A549 (cell line): ENCODE data around the gene HOOK1. TPM values are rescaled to one million over a fixed set of nuclear protein-coding genes. Genes with fewer than 3 reads are reported as not detected.
"Not testable (repeated sequence)": the region's sequence is repeated elsewhere in the genome, so short reads cannot be mapped to it uniquely, and the experiment has no call there.

Experiments used
- ATAC-seq, 2 experiments: fragments of 200-7000 bp in 1 of 2; fragments of >200 bp in 1 of 2; cut with Nextera tagmentation in 1 of 2; cut with Tn5 transposase in 1 of 2; 3 replicates each; pipeline versions ENCODE4 v1.8.0 to v1.9.1; 2018 to 2020; ENCODE audit warnings: mild to moderate bottlenecking in 1 of 2, moderate library complexity in 1 of 2
- CTCF ChIA-PET: fragments of 300-600 bp; sonication (Branson Sonifier 250); formaldehyde crosslinking; extraction: SDS; loops from one replicate; lab custom pipeline; 2021; ENCODE audit warnings: antibody characterized with exemption, inconsistent platforms; lab: Yijun Ruan, JAX
- POLR2A ChIA-PET: fragments of 350-600 bp; formaldehyde crosslinking; extraction: SDS; loops from one replicate; lab custom pipeline; 2021; ENCODE audit warnings: antibody characterized with exemption, inconsistent platforms; lab: Yijun Ruan, JAX
- DNase-seq, 2 experiments: peaks; one replicate each; pipeline versions ENCODE4 v3.0.0 to v3.0.0-alpha.2; 2011 to 2016; ENCODE audit warnings: low read depth in 1 of 2, low spot score in 1 of 2
- FAIRE-seq: peaks from 2 replicates; lab custom pipeline; 2011; peaks lifted over from hg19 to GRCh38; lab: Jason Lieb, UNC
- H3K27ac ChIP-seq, 2 experiments: fragments of >200 bp; sonication (Bioruptor Twin); formaldehyde crosslinking; 3 replicates each; pipeline ENCODE4 v1.5.1; 2016 to 2017
- H3K4me1 ChIP-seq: fragments of >200 bp; sonication (Bioruptor Twin); formaldehyde crosslinking; 3 replicates; pipeline ENCODE4 v1.6.1; 2016
- H3K4me2 ChIP-seq: fragments of >200 bp; sonication (Bioruptor Twin); formaldehyde crosslinking; 3 replicates; pipeline ENCODE4 v1.6.1; 2016
- H3K4me3 ChIP-seq: fragments of >200 bp; sonication (Bioruptor Twin); formaldehyde crosslinking; 3 replicates; pipeline ENCODE4 v1.5.1; 2016
- H3K9me3 ChIP-seq: fragments of >200 bp; sonication (Bioruptor Twin); formaldehyde crosslinking; 3 replicates; pipeline ENCODE4 v1.6.1; 2016
- BHLHE40 ChIP-seq: IDR thresholded peaks from 2 replicates; pipeline ENCODE4 v1.6.1; 2012; ENCODE audit warnings: low read depth, low read length, inconsistent platforms
- CHD2 ChIP-seq: fragments of 150-350 bp; IDR thresholded peaks from 2 replicates; pipeline ENCODE4 v1.6.1; 2014; ENCODE audit warnings: low read length; ENCODE audit not compliant: partially characterized antibody
- CTCF ChIP-seq: fragments of >200 bp; sonication (Bioruptor Twin); formaldehyde crosslinking; IDR thresholded peaks from 3 replicates; pipeline ENCODE4 v1.5.1; 2016
- EHF ChIP-seq: fragments of 250-450 bp; sonication (Bioruptor Pico); IDR thresholded peaks from 2 replicates; pipeline ENCODE4 v1.5.0; 2020; ENCODE audit warnings: mild to moderate bottlenecking
- EHMT2 ChIP-seq: fragments of 200-600 bp; sonication (generic); IDR thresholded peaks from 2 replicates; pipeline ENCODE4 v1.6.1; 2016; ENCODE audit warnings: antibody characterized with exemption, low read depth, mild to moderate bottlenecking, moderate library complexity
- FOXS1 ChIP-seq: fragments of 250-450 bp; sonication (Bioruptor Pico); IDR thresholded peaks from 2 replicates; pipeline ENCODE4 v1.5.0; 2020; ENCODE audit warnings: mild to moderate bottlenecking, moderate library complexity
- HES2 ChIP-seq: fragments of >200 bp; sonication (Bioruptor Twin); formaldehyde crosslinking; IDR thresholded peaks from 2 replicates; pipeline ENCODE4 v1.6.1; 2016
- HOXA7 ChIP-seq: fragments of 250-450 bp; sonication (Bioruptor Pico); IDR thresholded peaks from 2 replicates; pipeline ENCODE4 v1.5.0; 2020; ENCODE audit warnings: mild to moderate bottlenecking, moderate library complexity
- HOXB13 ChIP-seq: fragments of 250-450 bp; sonication (Bioruptor Pico); IDR thresholded peaks from 2 replicates; pipeline ENCODE4 v1.5.0; 2020; ENCODE audit warnings: low read depth, mild to moderate bottlenecking, moderate library complexity
- JUNB ChIP-seq: fragments of >200 bp; sonication (Bioruptor Twin); formaldehyde crosslinking; IDR thresholded peaks from 2 replicates; pipeline ENCODE4 v1.6.1; 2016
- KDM1A ChIP-seq: fragments of 200-600 bp; sonication (generic); IDR thresholded peaks from 2 replicates; pipeline ENCODE4 v1.6.1; 2016; ENCODE audit warnings: low read depth, mild to moderate bottlenecking
- MAFK ChIP-seq: fragments of 450-650 bp; IDR thresholded peaks from 2 replicates; pipeline ENCODE4 v1.6.1; 2014; ENCODE audit not compliant: partially characterized antibody
- NPAS2 ChIP-seq: fragments of 250-450 bp; sonication (Bioruptor Pico); IDR thresholded peaks from 2 replicates; pipeline ENCODE4 v1.8.0; 2022; ENCODE audit warnings: mild to moderate bottlenecking, moderate library complexity, borderline replicate concordance
- REST ChIP-seq: fragments of 200-600 bp; sonication (generic); IDR thresholded peaks from 2 replicates; pipeline ENCODE4 v1.6.1; 2016; ENCODE audit warnings: antibody characterized with exemption, mild to moderate bottlenecking, moderate library complexity
- RNF2 ChIP-seq: fragments of 200-600 bp; sonication (generic); IDR thresholded peaks from 2 replicates; pipeline ENCODE4 v1.6.1; 2016; ENCODE audit warnings: low read depth, mild to moderate bottlenecking, antibody characterized with exemption, moderate library complexity, borderline replicate concordance
- SMC3 ChIP-seq: fragments of >200 bp; sonication (Bioruptor Twin); formaldehyde crosslinking; IDR thresholded peaks from 3 replicates; pipeline ENCODE4 v1.6.1; 2018; ENCODE audit warnings: inconsistent platforms
- SREBF2 ChIP-seq: fragments of 450-650 bp; IDR thresholded peaks from 2 replicates; pipeline ENCODE4 v1.6.1; 2014; ENCODE audit warnings: mild to moderate bottlenecking, moderate library complexity
- TP53 ChIP-seq: fragments of 250-450 bp; sonication (Bioruptor Pico); IDR thresholded peaks from 2 replicates; pipeline ENCODE4 v1.5.0; 2021; ENCODE audit warnings: mild to moderate bottlenecking, moderate library complexity
- ZC3H11A ChIP-seq: fragments of 450-650 bp; IDR thresholded peaks from 2 replicates; pipeline ENCODE4 v1.6.1; 2014; ENCODE audit warnings: antibody characterized with exemption, mild to moderate bottlenecking
- WGBS: methylation state at CpG from one replicate; pipeline ENCODE4 v1.1.6; 2017; ENCODE audit errors: missing lambda C conversion rate; 5-methylcytosine and 5-hydroxymethylcytosine counted together
- polyA plus RNA-seq, 4 experiments: library from polyadenylated mRNA; depleted of rRNA in 3 of 4; stranded (reverse); fragments of >200 nt; fragmentation: RNase III in 1 of 4; extraction: RNeasy Plus Mini Kit Qiagen cat#74134 plus additional on column Dnase treatment in 1 of 4; gene quantifications; 2 replicates in 3 of 4; 3 replicates in 1 of 4; pipeline ENCODE4 v1.2.3, GENCODE V29; 2011 to 2017
- TF ChIP-seq, protein P1 (sequence below): fragments of 150-350 bp; IDR thresholded peaks from 2 replicates; pipeline ENCODE4 v1.6.1; 2014; ENCODE audit warnings: low read depth, mild to moderate bottlenecking, low read length

HOOK1 gene
- polyA plus RNA-seq, 2 of the 4 experiments (the other 2 are of a cell fraction), result 0.46 to 1.3 TPM

DNA sequence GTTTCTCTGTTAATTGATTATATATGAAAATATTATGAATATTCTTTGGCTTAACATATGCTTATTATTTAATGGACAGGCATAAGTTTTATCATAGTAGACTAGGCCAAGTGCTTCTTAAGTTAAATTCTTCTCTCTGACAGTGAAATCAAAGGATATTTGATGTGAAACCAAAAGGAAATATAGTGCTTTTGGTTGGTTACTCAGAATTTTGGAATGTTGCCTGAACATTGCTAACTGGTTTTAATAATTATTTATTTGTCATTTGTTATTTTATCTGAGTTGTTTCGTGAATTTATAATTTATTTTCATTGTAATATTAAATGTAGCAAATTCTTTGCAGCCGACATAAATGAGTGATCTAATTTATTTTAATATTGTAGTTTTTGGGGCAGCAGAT is 18.3 kb downstream of the HOOK1 start:
- ATAC-seq, result no peak
- WGBS, result 61% methylated on average over 2 of the region's 2 CpGs
- no peaks in the 10 kb centered on the region for H3K9me3 ChIP-seq
- no peak overlapping the region for H3K4me2 ChIP-seq
- DNase-seq, result no peak
- ChIA-PET CTCF (interaction anchor here (1.2 kb wide), 1 partner anchor 115 kb away, joined by 3 read pairs; no protein-coding TSS in a partner anchor), POLR2A (no interaction called here)
- H3K4me1 ChIP-seq, result no peaks in the 10 kb centered on the region
- no peak overlapping the region for H3K4me3 ChIP-seq
- TF ChIP-seq, protein P1, sequence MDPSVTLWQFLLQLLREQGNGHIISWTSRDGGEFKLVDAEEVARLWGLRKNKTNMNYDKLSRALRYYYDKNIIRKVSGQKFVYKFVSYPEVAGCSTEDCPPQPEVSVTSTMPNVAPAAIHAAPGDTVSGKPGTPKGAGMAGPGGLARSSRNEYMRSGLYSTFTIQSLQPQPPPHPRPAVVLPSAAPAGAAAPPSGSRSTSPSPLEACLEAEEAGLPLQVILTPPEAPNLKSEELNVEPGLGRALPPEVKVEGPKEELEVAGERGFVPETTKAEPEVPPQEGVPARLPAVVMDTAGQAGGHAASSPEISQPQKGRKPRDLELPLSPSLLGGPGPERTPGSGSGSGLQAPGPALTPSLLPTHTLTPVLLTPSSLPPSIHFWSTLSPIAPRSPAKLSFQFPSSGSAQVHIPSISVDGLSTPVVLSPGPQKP, result no peak
- no peak for TF ChIP-seq HOXA7 (CRISPR knock-in tag)
- no peak for TF ChIP-seq ZC3H11A
- TF ChIP-seq TP53 (CRISPR knock-in tag), result no peak
- TF ChIP-seq SREBF2, result no peak
- TF ChIP-seq FOXS1 (CRISPR knock-in tag), result no peak
- no peak overlapping the region for H3K27ac ChIP-seq
- no peak for FAIRE-seq

- FAIRE-seq, result no peak
- TF ChIP-seq TP53 (CRISPR knock-in tag) (no peak), BHLHE40 (no peak), REST (no peak), HOXA7 (CRISPR knock-in tag) (no peak), KDM1A (no peak), EHF (CRISPR knock-in tag) (no peak), EHMT2 (no peak), CTCF (no peak), JUNB (no peak), MAFK (no peak), SMC3 (no peak), RNF2 (no peak), HOXB13 (CRISPR knock-in tag) (no peak), NPAS2 (CRISPR knock-in tag) (no peak), HES2 (no peak), CHD2 (no peak)
- TF ChIP-seq, all 56 proteins: peak for 0
- CTCF ChIA-PET, result no interaction called here
- ATAC-seq (no peak), DNase-seq (no peak)
- POLR2A ChIA-PET, result no interaction called here
- H3K27ac ChIP-seq, result no peak overlapping the region
- no peak overlapping the region for H3K4me3 ChIP-seq
- no peaks in the 10 kb centered on the region for H3K9me3 ChIP-seq
- no peaks in the 10 kb centered on the region for H3K4me1 ChIP-seq
- 56% methylated on average over 3 of the region's 3 CpGs for WGBS
- no peak overlapping the region for H3K4me2 ChIP-seq
Measured at GRCh38 chr1:59833991-59834390, 19.2 kb downstream of the HOOK1 start.

DNA sequence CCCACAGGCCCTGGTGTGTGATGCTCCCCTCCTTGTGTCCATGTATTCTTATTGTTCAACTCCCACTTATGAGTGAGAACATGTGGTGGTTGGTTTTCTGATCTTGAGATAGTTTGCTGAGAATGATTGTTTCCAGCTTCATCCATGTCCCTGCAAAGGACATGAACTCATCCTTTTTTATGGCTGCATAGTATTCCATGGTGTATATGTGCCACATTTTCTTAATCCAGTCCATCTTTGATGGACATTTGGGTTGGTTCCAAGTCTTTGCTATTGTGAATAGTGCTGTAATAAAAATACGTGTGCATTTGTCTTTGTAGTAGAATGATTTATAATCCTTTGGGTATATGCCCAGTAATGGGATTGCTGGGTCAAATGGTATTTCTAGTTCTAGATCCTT is 23.1 kb downstream of the HOOK1 start:
- FAIRE-seq, CTCF ChIA-PET, H3K4me3 ChIP-seq, H3K4me1 ChIP-seq, ATAC-seq, H3K4me2 ChIP-seq, DNase-seq, H3K9me3 ChIP-seq, H3K27ac ChIP-seq, POLR2A ChIA-PET: not testable (repeated sequence)
- 39% methylated on average over 1 of the region's 1 CpG for WGBS
